HCT116 (cell line): ENCODE results near the gene CNFN.

ENCODE experiments used
- CEBPB ChIP-seq: IDR thresholded peaks from 2 replicates; pipeline ENCODE4 v1.6.1; 2012; ENCODE audit warnings: low read depth
- CTCF ChIP-seq, 3 experiments: fragments of 200-600 bp in 1 of 3; sonication (generic) in 1 of 3; IDR thresholded peaks in 2 of 3; conservative IDR thresholded peaks in 1 of 3; 2 replicates each; pipeline ENCODE4 v1.5.1; 2012 to 2017; ENCODE audit warnings: low read depth in 2 of 3, low read length in 2 of 3, antibody characterized with exemption in 1 of 3, borderline replicate concordance in 1 of 3, control low read depth in 1 of 3, mild to moderate bottlenecking in 1 of 3, mixed read lengths in 1 of 3, mixed run types in 1 of 3, moderate library complexity in 1 of 3; ENCODE audit not compliant: insufficient read depth in 1 of 3
- EGR1 ChIP-seq: IDR thresholded peaks from 2 replicates; pipeline ENCODE4 v1.6.1; 2012; ENCODE audit warnings: low read depth
- MAX ChIP-seq: IDR thresholded peaks from 2 replicates; pipeline ENCODE4 v1.6.1; 2012
- POLR2A ChIP-seq: IDR thresholded peaks from 2 replicates; pipeline ENCODE4 v1.7.0; 2011; ENCODE audit warnings: borderline replicate concordance; ENCODE audit not compliant: insufficient read depth, insufficient read length; ENCODE audit errors: extremely low read depth
- RAD21 ChIP-seq: IDR thresholded peaks from 2 replicates; pipeline ENCODE4 v1.6.1; 2012; ENCODE audit warnings: low read depth, mild to moderate bottlenecking
- REST ChIP-seq: IDR thresholded peaks from 2 replicates; pipeline ENCODE4 v1.6.1; 2012; ENCODE audit warnings: low read depth
- SIN3A ChIP-seq: IDR thresholded peaks from 2 replicates; pipeline ENCODE4 v1.6.1; 2012; ENCODE audit warnings: low read depth
- TCF7L2 ChIP-seq: IDR thresholded peaks from 2 replicates; pipeline ENCODE4 v1.7.0; 2011; ENCODE audit warnings: borderline replicate concordance, inconsistent platforms; ENCODE audit not compliant: insufficient read depth, insufficient read length; ENCODE audit errors: extremely low read depth
- YY1 ChIP-seq: IDR thresholded peaks from 2 replicates; pipeline ENCODE4 v1.6.1; 2011; ENCODE audit warnings: low read length, low read depth, moderate library complexity, mild to moderate bottlenecking; ENCODE audit not compliant: insufficient replicate concordance; ENCODE audit errors: extremely low read depth
- ZBTB33 ChIP-seq: IDR thresholded peaks from 2 replicates; pipeline ENCODE4 v1.6.1; 2011; ENCODE audit warnings: mild to moderate bottlenecking, low read length, moderate library complexity; ENCODE audit not compliant: insufficient replicate concordance; ENCODE audit errors: extremely low read depth

- TF ChIP-seq CEBPB (no peak), MAX (no peak), CTCF (IDR thresholded peaks at IDR 0.05 in 2 of 3, conservative IDR thresholded peaks at IDR 0.05 in 1 of 3; ENCODE audit: borderline replicate concordance in 1 of 3, insufficient read depth in 1 of 3, low read depth in 2 of 3, low read length in 2 of 3) (no peak), YY1 (no peak), SIN3A (no peak), POLR2A (no peak), EGR1 (no peak), RAD21 (no peak), TCF7L2 (no peak), REST (no peak), ZBTB33 (no peak)
Observed at GRCh38 chr19:42351079-42351735, 38.9 kb downstream of the CNFN start.
